Spleen (tissue), 11 donors: ENCODE results near the gene ZKSCAN5. TPM values are rescaled to one million over a fixed set of nuclear protein-coding genes. Genes with fewer than 3 reads are reported as not detected.

Experiments used
- DNase-seq: peaks from one replicate; pipeline ENCODE4 v3.0.0-alpha.2; 2020
- H3K27ac ChIP-seq, 8 donors: fragments of 200-600 bp; sonication (generic) in 7 of 8; 1 replicate in 4 of 8; 2 replicates in 4 of 8; pipeline versions ENCODE4 v1.5.0 to v1.8.0; 2016 to 2021; ENCODE audit warnings: inconsistent platforms in 4 of 8, mild to moderate bottlenecking in 4 of 8, moderate library complexity in 1 of 8
- H3K27me3 ChIP-seq, 7 donors: fragments of 200-600 bp; sonication (generic) in 6 of 7; replicated peaks in 1 of 7; 1 replicate in 4 of 7; 2 replicates in 3 of 7; pipeline versions ENCODE4 v1.5.0 to v1.8.0; 2016 to 2021; ENCODE audit warnings: inconsistent platforms in 3 of 7, mild to moderate bottlenecking in 1 of 7
- H3K36me3 ChIP-seq, 6 donors: fragments of 200-600 bp; sonication (generic) in 5 of 6; 1 replicate in 4 of 6; 2 replicates in 2 of 6; pipeline versions ENCODE4 v1.5.0 to v1.8.0; 2016 to 2021; ENCODE audit warnings: inconsistent platforms in 2 of 6
- H3K4me1 ChIP-seq, 6 donors: fragments of 200-600 bp; sonication (generic) in 5 of 6; 1 replicate in 3 of 6; 2 replicates in 3 of 6; pipeline versions ENCODE4 v1.5.0 to v1.8.0; 2016 to 2021; ENCODE audit warnings: inconsistent platforms in 3 of 6
- H3K4me3 ChIP-seq, 8 donors: fragments of 200-600 bp; sonication (generic) in 7 of 8; 1 replicate in 4 of 8; 2 replicates in 4 of 8; pipeline versions ENCODE4 v1.5.0 to v1.8.0; 2016 to 2021; ENCODE audit warnings: inconsistent platforms in 4 of 8, mild to moderate bottlenecking in 4 of 8, moderate library complexity in 2 of 8
- H3K9me3 ChIP-seq, 8 donors: fragments of 200-600 bp; sonication (generic) in 7 of 8; 1 replicate in 4 of 8; 2 replicates in 4 of 8; pipeline versions ENCODE4 v1.5.0 to v1.8.0; 2016 to 2021; ENCODE audit warnings: inconsistent platforms in 4 of 8
- CTCF ChIP-seq, 11 experiments: fragments of 200-600 bp in 7 of 11; fragments of 450-650 bp in 4 of 11; sonication (generic) in 4 of 11; IDR thresholded peaks in 8 of 11; conservative IDR thresholded peaks in 3 of 11; 1 replicate in 7 of 11; 2 replicates in 4 of 11; pipeline versions ENCODE4 v1.4.0 to v1.8.0; 2016 to 2021; ENCODE audit warnings: antibody characterized with exemption in 11 of 11, inconsistent platforms in 4 of 11, mild to moderate bottlenecking in 1 of 11
- POLR2A ChIP-seq, 3 donors: fragments of 450-650 bp; IDR thresholded peaks; one replicate each; pipeline ENCODE4 v1.5.1; 2017; ENCODE audit warnings: antibody characterized with exemption in 3 of 3, mild to moderate bottlenecking in 1 of 3
- POLR2AphosphoS5 ChIP-seq, 3 donors: sonication (generic); formaldehyde crosslinking; IDR thresholded peaks; one replicate each; pipeline ENCODE4 v1.5.1; 2017; ENCODE audit warnings: antibody characterized with exemption in 3 of 3
- WGBS, 5 donors: extraction: QIAGEN DNeasy Blood & Tissue Kit in 3 of 5; methylation state at CpG; one replicate each; pipeline versions ENCODE4 v1.1.5 to v1.1.7; 2013 to 2018; 5-methylcytosine and 5-hydroxymethylcytosine counted together
- intact Hi-C: fragments of 100-400 bp; cut with DNase I; formaldehyde crosslinking; loops from one replicate; pipeline ENCODE4 v1.15.0; 2023; ENCODE audit warnings: low total_unique reads
- polyA plus RNA-seq, 3 donors: library from polyadenylated mRNA; stranded (reverse); fragments of 200-250 nt; gene quantifications; one replicate each; pipeline ENCODE4 v1.2.1, GENCODE V29; 2013
- total RNA-seq, 7 donors: library from RNA; depleted of rRNA in 3 of 7; stranded (reverse); fragments of >200 nt in 3 of 7; fragmentation: NEBNext Ultra II Directional in 4 of 7; extraction: Animal tissue kit (Norgen Biotek cat#: 25700) in 4 of 7; gene quantifications; one replicate each; pipeline versions ENCODE4 v1.1.0 to v1.2.1, GENCODE V29; 2016 to 2021
- donor health status: healthy with polysubstance abuse.
- donor health status: DM: no; HTN: no; CAD: no; lungs with moderate emphysema.
- donor health status: DM: no; HTN: no; CAD: no.
- donor health status: Bipolar disorder and iron deficiency.
- donor health status: healthy.
- donor health status: DM: no; HTN: no; CAD: no.
- donor health status: DM: yes; HTN: yes; CAD: no.

ZKSCAN5 gene
- total and polyA plus RNA-seq, 10 donors, result 2.9 to 12.2 (median 8.5) TPM

GRCh38 chr7:99473315-99473596, 31.2 kb upstream of the ZKSCAN5 start:
- Histone ChIP-seq H3K9me3 (no peaks in the 10 kb centered on the region), H3K36me3 (peaks cover 0 to 21% (median 4%) of the 10 kb centered on the region in 6 donors), H3K27me3 (no peaks in the 10 kb centered on the region), H3K4me3 (peak overlapping the region; percentile 68 to 93 (median 85)), H3K27ac (peak overlapping the region in 7 of 8 donors; percentile 81 to 94 (median 91)), H3K4me1 (peaks cover 10 to 62% (median 22%) of the 10 kb centered on the region in 6 donors)
- WGBS, 5 donors, result 0 to 4% (median 2%) methylated on average over 7 of the region's 7 CpGs
- DNase-seq, result no peak
- no peak for TF ChIP-seq CTCF (IDR thresholded peaks at IDR 0.05 in 8 of 11, conservative IDR thresholded peaks at IDR 0.05 in 3 of 11)
- no peak for TF ChIP-seq POLR2A (IDR thresholded peaks at IDR 0.05)
- intact Hi-C loops, result no loop called here

GRCh38 chr7:99476107-99476506, 28.4 kb upstream of the ZKSCAN5 start:
- intact Hi-C loops, result no loop called here
- no peak for DNase-seq
- peaks cover 17 to 71% (median 31%) of the 10 kb centered on the region in 6 donors for H3K4me1 ChIP-seq
- no peak overlapping the region for H3K4me3 ChIP-seq
- WGBS, 5 donors, result 83 to 94% (median 87%) methylated on average over 5 of the region's 5 CpGs
- no peak overlapping the region for H3K27ac ChIP-seq
- H3K9me3 ChIP-seq, result no peaks in the 10 kb centered on the region
- H3K36me3 ChIP-seq, result peaks cover 0 to 50% (median 12%) of the 10 kb centered on the region in 6 donors
- no peaks in the 10 kb centered on the region for H3K27me3 ChIP-seq
- TF ChIP-seq CTCF (IDR thresholded peaks at IDR 0.05 in 8 of 11, conservative IDR thresholded peaks at IDR 0.05 in 3 of 11), result no peak
- TF ChIP-seq POLR2A (IDR thresholded peaks at IDR 0.05), result no peak
- no peak for TF ChIP-seq POLR2AphosphoS5 (IDR thresholded peaks at IDR 0.05)

GRCh38 chr7:99478464-99479440, 25.7 kb upstream of the ZKSCAN5 start:
- H3K27me3 ChIP-seq, result no peaks in the 10 kb centered on the region
- TF ChIP-seq POLR2A (IDR thresholded peaks at IDR 0.05) (no peak), CTCF (IDR thresholded peaks at IDR 0.05 in 8 of 11, conservative IDR thresholded peaks at IDR 0.05 in 3 of 11) (no peak), POLR2AphosphoS5 (IDR thresholded peaks at IDR 0.05) (peak in 2 of 3 donors; percentile 7 to 57)
- WGBS, 5 donors, result 59 to 70% (median 63%) methylated on average over 12 to 15 of the region's 15 CpGs
- DNase-seq, result peak; percentile 58
- no peak overlapping the region for H3K4me3 ChIP-seq
- H3K36me3 ChIP-seq, result peaks cover 0 to 76% (median 18%) of the 10 kb centered on the region in 6 donors
- peaks cover 11 to 49% (median 23%) of the 10 kb centered on the region in 6 donors for H3K4me1 ChIP-seq
- no peaks in the 10 kb centered on the region for H3K9me3 ChIP-seq
- intact Hi-C loops, result no loop called here
- H3K27ac ChIP-seq, result peak overlapping the region in 5 of 8 donors; percentile 13 to 63 (median 48)

- WGBS, 5 donors, result 89 to 94% (median 91%) methylated on average over 5 of the region's 5 CpGs
- no peak for TF ChIP-seq POLR2AphosphoS5 (IDR thresholded peaks at IDR 0.05)
- TF ChIP-seq POLR2A (IDR thresholded peaks at IDR 0.05), result no peak
- TF ChIP-seq CTCF (IDR thresholded peaks at IDR 0.05 in 8 of 11, conservative IDR thresholded peaks at IDR 0.05 in 3 of 11), result no peak
- Histone ChIP-seq H3K36me3 (peaks cover 0 to 95% (median 27%) of the 10 kb centered on the region in 6 donors), H3K9me3 (no peaks in the 10 kb centered on the region), H3K4me3 (no peak overlapping the region), H3K27ac (no peak overlapping the region), H3K4me1 (no peaks in the 10 kb centered on the region), H3K27me3 (no peaks in the 10 kb centered on the region)
- DNase-seq, result no peak
- intact Hi-C loops, result no loop called here
These were observed 19.4 kb upstream of the ZKSCAN5 start for GRCh38 chr7:99485094-99485493.
